ENCODE measurements around the gene PFDN1. TPM values are rescaled to one million over a fixed set of nuclear protein-coding genes. Genes with fewer than 3 reads are reported as not detected.

Gene PFDN1
- total RNA-seq, 4 donors from 2014 or later = 42.7 to 102 (median 70.9) TPM

DNA sequence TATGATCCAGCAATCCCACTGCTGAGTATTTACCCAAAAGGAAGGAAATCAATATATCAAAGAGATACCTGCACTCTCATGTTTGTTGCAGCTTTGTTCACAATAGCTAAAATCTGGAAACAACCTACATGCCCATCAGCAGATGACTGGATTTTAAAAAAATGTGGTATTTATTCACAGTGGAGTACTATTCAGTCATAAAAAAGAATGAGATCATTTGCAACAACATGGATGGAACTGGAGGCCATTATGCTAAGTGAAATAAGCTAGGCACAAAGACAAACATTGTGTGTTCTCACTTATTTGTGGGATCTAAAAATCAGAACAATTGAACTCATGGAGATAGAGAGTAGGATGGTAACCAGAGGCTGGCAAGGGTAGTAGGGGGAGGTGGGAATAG, 94.8 kb downstream of the PFDN1 start:
- DNase-seq = no peak
- Histone ChIP-seq H3K36me3 (no peaks in the 10 kb centered on the region), H3K9me3 (no peaks in the 10 kb centered on the region), H3K27ac (no peak overlapping the region), H3K4me1 (no peaks in the 10 kb centered on the region), H3K4me3 (no peak overlapping the region), H3K27me3 (no peaks in the 10 kb centered on the region)
- TF ChIP-seq CTCF (IDR thresholded peaks at IDR 0.05) (no peak), POLR2A (IDR thresholded peaks at IDR 0.05) (no peak)
- intact Hi-C loops (cut with DNase I; ENCODE audit: low total_unique reads) = no loop called here

DNA sequence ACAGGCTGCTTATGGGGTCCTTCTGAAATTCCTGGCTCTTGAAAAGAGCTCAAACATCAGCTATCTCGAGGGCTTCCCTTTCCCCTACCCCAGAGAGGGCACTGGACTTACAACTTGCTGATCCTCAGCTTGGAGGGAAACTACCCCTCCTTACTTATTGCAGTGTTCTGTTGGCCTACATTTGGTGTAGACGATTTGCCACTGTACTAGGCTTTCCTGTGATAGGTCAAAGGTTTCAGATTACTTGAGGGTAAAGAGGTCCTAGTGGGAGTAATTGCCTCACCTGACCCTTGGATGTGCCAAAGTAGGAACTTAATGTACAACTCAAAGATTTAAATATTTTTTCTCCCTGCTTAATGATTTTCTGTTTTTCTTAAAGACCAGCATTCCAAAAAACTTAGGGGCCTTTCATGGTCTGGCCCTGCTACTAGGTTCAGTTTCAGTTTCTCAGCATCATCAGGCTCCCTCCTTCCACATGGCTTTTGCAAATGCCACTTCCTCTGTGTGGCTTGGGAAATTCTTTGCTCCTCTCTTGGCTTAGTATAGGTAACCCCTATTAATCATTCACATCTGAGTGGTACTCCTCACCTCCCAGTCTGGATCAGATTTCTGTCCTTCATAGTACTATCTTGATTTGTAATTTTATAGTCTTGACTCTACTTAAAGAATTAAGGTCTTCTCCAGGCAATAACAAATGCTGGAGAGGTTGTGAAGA, 95.5 kb downstream of the PFDN1 start:
- H3K36me3 ChIP-seq = no peaks in the 10 kb centered on the region
- DNase-seq = no peak
- no peaks in the 10 kb centered on the region for H3K4me1 ChIP-seq
- no peak overlapping the region for H3K4me3 ChIP-seq
- H3K9me3 ChIP-seq = no peaks in the 10 kb centered on the region
- no peaks in the 10 kb centered on the region for H3K27me3 ChIP-seq
- no peak overlapping the region for H3K27ac ChIP-seq
- intact Hi-C loops (cut with DNase I; ENCODE audit: low total_unique reads) = no loop called here
- TF ChIP-seq CTCF (IDR thresholded peaks at IDR 0.05) = no peak
- no peak for TF ChIP-seq POLR2A (IDR thresholded peaks at IDR 0.05)

- H3K27me3 ChIP-seq = no peaks in the 10 kb centered on the region
- no peaks in the 10 kb centered on the region for H3K36me3 ChIP-seq
- no peak for TF ChIP-seq CTCF (IDR thresholded peaks at IDR 0.05)
- no peak for TF ChIP-seq POLR2A (IDR thresholded peaks at IDR 0.05)
- no peaks in the 10 kb centered on the region for H3K4me1 ChIP-seq
- no peaks in the 10 kb centered on the region for H3K9me3 ChIP-seq
- intact Hi-C loops (cut with DNase I; ENCODE audit: low total_unique reads) = no loop called here
- no peak for DNase-seq
- no peak overlapping the region for H3K4me3 ChIP-seq
- H3K27ac ChIP-seq = no peak overlapping the region
These were observed 96.9 kb downstream of the PFDN1 start for GRCh38 chr5:140205952-140206351.

DNA sequence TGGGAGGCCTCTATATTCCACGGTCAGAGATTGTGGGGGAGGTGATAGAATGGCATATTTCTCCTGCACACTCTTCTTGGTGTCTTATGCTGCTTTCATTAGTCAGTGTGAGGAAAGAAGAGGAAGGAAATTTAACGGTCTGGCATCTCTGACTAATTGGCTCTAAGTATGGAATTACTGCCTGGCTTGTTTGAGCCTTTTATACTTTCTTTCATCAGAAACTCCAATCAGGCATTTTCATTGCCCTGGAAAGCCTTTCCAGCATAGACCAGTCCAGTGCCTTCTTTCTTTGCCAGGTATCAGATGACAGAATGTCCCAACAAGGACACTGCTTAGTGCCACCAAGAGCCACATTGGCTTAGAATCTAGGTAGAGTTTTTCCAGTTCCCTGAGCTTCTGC, 97.7 kb downstream of the PFDN1 start:
- TF ChIP-seq POLR2A (IDR thresholded peaks at IDR 0.05) = no peak
- no peak for TF ChIP-seq CTCF (IDR thresholded peaks at IDR 0.05)
- DNase-seq = no peak
- no peaks in the 10 kb centered on the region for H3K36me3 ChIP-seq

DNA sequence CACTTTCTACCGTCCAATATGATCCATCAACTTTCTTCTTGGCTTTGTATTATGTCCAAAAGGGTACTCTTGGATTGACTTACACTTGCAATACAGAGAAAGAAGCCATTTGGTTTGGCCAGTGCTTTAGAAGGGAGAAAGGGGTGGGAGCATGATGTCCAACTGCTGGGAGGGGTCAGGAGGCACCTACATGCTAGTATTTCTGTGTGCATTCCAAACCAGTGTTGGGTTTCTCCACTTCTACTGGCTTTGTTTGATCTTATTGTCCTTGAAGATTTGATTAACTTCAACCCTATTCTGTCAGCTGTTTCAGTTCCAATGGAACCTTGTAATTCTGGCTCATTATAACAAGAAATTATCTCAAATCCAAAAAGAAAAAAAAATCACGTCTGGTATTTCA, 100.3 kb downstream of the PFDN1 start:
- TF ChIP-seq CTCF (IDR thresholded peaks at IDR 0.05) (no peak), POLR2A (IDR thresholded peaks at IDR 0.05) (no peak)
- no peak overlapping the region for H3K4me3 ChIP-seq
- DNase-seq = no peak
- H3K9me3 ChIP-seq = no peaks in the 10 kb centered on the region
- no peaks in the 10 kb centered on the region for H3K27me3 ChIP-seq
- H3K27ac ChIP-seq = no peak overlapping the region
- no peaks in the 10 kb centered on the region for H3K36me3 ChIP-seq
- intact Hi-C loops (cut with DNase I; ENCODE audit: low total_unique reads) = no loop called here
- H3K4me1 ChIP-seq = no peaks in the 10 kb centered on the region

More for the DNA sequence above, 97.7 kb downstream of the PFDN1 start:
- Histone ChIP-seq H3K27me3 (no peaks in the 10 kb centered on the region), H3K9me3 (no peaks in the 10 kb centered on the region), H3K4me3 (no peak overlapping the region), H3K4me1 (no peaks in the 10 kb centered on the region), H3K27ac (no peak overlapping the region)
- intact Hi-C loops (cut with DNase I; ENCODE audit: low total_unique reads) = no loop called here

Data from uterus (tissue), 4 donors.